Cardiac septum (tissue), 1 donor: ENCODE results near the gene PSAT1. TPM values are rescaled to one million over a fixed set of nuclear protein-coding genes. Genes with fewer than 3 reads are reported as not detected.
"Not testable (repeated sequence)": the region's sequence is repeated elsewhere in the genome, so short reads cannot be mapped to it uniquely, and the experiment has no call there.

Experiments used
- DNase-seq: peaks from one replicate; pipeline ENCODE4 v3.0.0-alpha.2; 2020; ENCODE audit warnings: low spot score
- intact Hi-C: fragments of 100-400 bp; cut with DNase I; formaldehyde crosslinking; loops from one replicate; pipeline ENCODE4 v1.14.0; 2022
- long read RNA-seq: library from polyadenylated mRNA; unstranded; transcript quantifications from one replicate; pipeline ENCODE4 v2.0.0, GENCODE V29; 2021
- total RNA-seq: library from RNA; stranded (reverse); fragmentation: NEBNext Ultra II Directional; extraction: Animal tissue kit (Norgen Biotek cat#: 25700); gene quantifications from one replicate; pipeline ENCODE4 v1.2.1, GENCODE V29; 2021
- donor health status: DM: no; HTN: no; CAD: no.

Gene PSAT1
- total RNA-seq, result 0.73 TPM
- long read RNA-seq, partial matches to known transcripts, result 0 of 2 reads
- long read RNA-seq, other reads (novel, unspliced or antisense), result 0 of 2 reads

DNA sequence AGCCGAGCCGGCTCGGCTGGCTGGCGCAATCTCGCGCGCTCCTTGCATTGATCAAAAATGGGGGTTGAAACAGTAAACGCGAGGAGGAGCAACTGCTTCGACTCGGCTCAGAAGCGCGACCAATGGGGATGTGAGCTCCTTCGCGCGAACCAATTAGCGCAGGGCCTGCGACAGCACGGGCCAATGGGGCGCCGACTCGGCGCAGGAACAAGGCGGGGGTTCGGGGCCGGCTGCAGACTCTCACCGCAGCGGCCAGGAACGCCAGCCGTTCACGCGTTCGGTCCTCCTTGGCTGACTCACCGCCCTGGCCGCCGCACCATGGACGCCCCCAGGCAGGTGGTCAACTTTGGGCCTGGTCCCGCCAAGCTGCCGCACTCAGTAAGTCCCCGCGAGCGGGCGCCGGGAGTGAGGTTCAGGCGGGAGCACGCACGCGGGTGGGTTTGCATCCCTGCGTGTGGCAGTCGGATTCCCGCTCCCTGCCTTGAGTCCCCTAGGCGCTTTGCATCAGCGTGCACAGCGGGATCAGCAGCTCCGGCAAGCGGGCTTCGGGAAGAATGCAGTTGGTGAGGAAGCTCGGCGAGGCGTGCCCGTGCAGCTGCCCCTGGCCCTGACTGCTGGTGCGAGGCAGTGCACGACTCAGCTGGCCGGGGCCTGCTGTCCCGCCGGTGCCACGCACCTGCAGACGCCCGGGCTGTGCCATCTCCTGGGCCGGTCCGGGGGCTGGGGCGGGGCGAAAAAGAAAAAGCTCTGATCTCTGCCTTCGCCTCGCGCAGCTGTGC lies at the start of gene PSAT1:
Gene PSAT1, plus strand, starts transcription at position 233 of the 779 bp plus-strand sequence. Its CDS starts 86 bp downstream, at position 319.
- peak; percentile 89 for DNase-seq
- intact Hi-C loops, result no loop called here

GRCh38 chr9:78248635-78249034 lies 48.3 kb upstream of the PSAT1 start:
- DNase-seq, result no peak
- intact Hi-C loops, result no loop called here

DNA sequence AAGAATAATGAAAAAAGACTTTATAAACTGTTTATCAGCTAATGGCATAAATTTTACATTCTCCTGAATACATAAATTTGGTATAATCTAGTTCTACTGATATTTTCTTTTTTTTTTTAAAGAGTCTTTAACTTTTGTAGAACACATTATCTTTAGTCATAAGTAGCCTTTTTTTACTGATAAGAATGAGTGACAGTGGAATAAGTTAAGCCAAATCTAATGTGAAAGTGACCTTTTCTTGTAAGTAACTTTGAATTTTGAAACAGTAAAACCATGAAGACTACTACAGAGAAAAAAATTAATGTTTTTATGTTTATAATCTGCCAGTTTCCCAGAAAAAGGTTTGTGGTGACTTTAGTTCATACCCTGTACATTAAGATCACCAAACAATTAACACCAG lies 47.4 kb upstream of the PSAT1 start:
- intact Hi-C loops, result no loop called here
- no peak for DNase-seq

GRCh38 chr9:78252616-78253015 lies 44.3 kb upstream of the PSAT1 start:
- no peak for DNase-seq
- intact Hi-C loops, result no loop called here

- intact Hi-C loops, result no loop called here
- DNase-seq, result no peak
These were observed 43.6 kb upstream of the PSAT1 start for GRCh38 chr9:78253285-78253684.

- intact Hi-C loops, result loop anchor here (5.0 kb wide), 1 partner anchor 106 kb away; no protein-coding TSS in a partner anchor
- no peak for DNase-seq
These were observed 35.4 kb upstream of the PSAT1 start for GRCh38 chr9:78261403-78262001.

DNA sequence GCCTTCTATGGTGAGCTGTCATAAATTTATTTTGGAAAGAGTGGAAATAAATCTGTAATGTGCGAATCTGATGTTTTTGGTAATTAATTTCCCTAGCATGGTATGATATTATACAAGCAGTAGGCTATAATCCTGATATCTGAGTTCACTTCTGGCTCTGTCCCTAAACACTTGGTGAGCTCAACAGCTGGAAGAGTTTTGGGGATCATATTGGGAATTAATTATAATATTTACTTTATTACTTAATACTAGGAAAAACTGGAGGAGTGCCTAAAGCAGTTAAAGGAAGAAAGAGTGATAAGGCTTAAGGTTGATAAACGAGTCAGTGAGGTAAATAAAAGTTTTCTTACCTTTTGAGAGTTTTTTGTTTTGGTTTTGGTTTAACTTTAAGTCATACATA lies 34.3 kb upstream of the PSAT1 start:
- intact Hi-C loops, result loop anchor here (5.0 kb wide), 1 partner anchor 105 kb away; no protein-coding TSS in a partner anchor

GRCh38 chr9:78267889-78268288 lies 29.0 kb upstream of the PSAT1 start:
- intact Hi-C loops, result no loop called here
- DNase-seq, result no peak

More for the DNA sequence above, 34.3 kb upstream of the PSAT1 start:
- DNase-seq, result no peak

GRCh38 chr9:78269784-78270183 lies 27.1 kb upstream of the PSAT1 start:
- intact Hi-C loops, result no loop called here
- DNase-seq, result no peak

GRCh38 chr9:78272307-78272706 lies 24.6 kb upstream of the PSAT1 start:
- no peak for DNase-seq
- intact Hi-C loops, result no loop called here

DNA sequence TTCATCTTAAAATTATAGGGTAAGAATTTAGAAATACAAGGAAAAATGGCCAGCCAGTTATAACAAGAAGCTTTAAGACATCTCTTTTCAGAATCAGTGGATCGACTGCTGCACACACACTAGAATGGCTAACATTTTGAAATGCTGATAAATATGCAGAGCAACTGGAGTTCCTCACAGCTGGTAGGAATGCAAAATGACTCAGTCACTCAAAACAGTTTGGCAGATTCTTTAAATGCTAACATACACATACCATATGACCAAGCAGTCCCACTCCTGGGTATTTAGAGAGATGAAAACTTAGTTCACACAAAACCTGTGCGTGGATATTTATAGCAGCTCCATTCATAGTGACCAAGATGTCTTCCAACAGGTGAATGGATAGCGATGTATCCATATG lies 23.2 kb upstream of the PSAT1 start:
- DNase-seq, result no peak
- intact Hi-C loops, result no loop called here

- DNase-seq, result no peak
- intact Hi-C loops, result no loop called here
These were observed 18.6 kb upstream of the PSAT1 start for GRCh38 chr9:78278177-78278777.

DNA sequence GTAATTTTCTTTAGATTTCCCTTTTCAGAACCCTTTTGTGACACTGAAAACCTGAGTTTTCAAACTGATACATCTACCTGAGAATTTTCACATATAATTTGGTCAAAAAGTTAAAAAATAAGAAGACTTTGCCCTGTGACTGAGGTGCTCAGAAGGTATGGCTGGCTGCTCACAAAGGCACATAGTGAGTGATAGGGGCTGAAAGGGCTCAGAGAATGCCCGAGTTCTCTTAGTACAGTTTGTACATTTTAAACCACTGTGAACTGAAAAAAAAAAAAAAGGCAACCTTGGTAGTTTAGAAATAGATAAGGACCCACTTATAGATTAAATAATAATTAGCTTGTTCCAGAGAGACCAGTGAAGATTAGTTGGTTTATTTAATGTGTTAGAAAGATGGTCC lies 18.1 kb upstream of the PSAT1 start:
- intact Hi-C loops, result no loop called here
- DNase-seq, result no peak

- peak; percentile 76 for DNase-seq
- intact Hi-C loops, result no loop called here
These were observed 15.8 kb upstream of the PSAT1 start for GRCh38 chr9:78280982-78281668.

GRCh38 chr9:78284181-78284580 lies 12.7 kb upstream of the PSAT1 start:
- intact Hi-C loops, DNase-seq: not testable (repeated sequence)

DNA sequence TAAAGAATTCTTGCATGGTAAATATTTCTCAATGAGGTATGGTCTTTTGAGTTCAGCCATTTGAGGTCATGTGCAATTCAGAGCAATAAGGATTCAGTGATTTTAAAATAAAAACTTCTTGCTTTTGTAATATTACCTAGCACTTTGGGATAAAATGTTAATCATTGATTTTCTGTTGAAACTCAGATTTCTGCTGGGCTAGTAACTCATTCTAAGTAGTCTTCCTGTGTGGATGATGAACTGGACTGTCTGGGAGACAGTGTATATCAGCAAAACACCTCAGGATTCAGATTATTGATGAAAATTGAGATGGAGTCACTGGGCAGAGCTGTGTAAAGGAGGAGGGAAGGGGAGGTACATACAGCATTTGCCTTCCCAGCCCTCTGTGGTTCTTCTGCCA lies 10.8 kb upstream of the PSAT1 start:
- intact Hi-C loops, result no loop called here
- no peak for DNase-seq

- no peak for DNase-seq
- intact Hi-C loops, result no loop called here
These were observed 10.0 kb upstream of the PSAT1 start for GRCh38 chr9:78286946-78287388.

DNA sequence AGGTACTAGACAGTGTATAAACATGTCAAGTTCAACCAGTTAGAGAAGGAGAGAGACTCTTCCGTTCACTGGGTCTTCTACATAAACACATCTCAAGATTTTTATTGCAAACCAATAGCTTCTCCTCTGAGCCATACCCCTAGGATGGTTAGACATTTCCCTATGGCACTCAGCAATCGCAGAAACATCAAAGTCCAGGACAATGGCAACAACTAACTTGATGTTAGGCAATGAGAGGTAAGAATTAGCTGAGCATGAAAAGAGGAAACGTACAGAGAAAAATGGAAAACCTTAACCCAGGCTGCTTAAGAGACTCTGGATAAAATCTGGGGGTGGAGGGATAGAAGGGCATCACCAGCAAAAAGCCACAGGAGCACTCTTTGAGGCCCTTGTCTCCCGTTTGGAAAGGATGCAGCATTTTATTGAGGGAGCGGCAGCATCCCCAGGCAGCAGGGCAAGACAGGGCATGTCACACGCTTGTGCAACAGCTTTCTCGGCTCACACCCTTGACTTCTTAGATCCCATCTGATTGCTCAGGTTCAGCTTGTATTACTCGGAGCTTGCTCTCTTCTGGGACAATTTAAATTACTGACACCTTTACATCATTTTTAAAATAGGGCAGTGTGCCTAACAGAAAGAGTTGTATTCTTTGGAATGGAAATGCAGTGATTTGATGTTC lies 8.6 kb upstream of the PSAT1 start:
- intact Hi-C loops, result no loop called here
- DNase-seq, result no peak

- intact Hi-C loops, result no loop called here
- DNase-seq, result no peak
These were observed 7.5 kb upstream of the PSAT1 start for GRCh38 chr9:78289474-78289873.
